ENCODE measurements around the gene POLR2J. TPM values are rescaled to one million over a fixed set of nuclear protein-coding genes. Genes with fewer than 3 reads are reported as not detected.

The POLR2J gene
- total and polyA plus RNA-seq, 10 of the 15 experiments (the other 5 are each of a cell fraction or from before 2014, with no cell fraction given), result 16.4 to 119 (median 77.4) TPM

DNA sequence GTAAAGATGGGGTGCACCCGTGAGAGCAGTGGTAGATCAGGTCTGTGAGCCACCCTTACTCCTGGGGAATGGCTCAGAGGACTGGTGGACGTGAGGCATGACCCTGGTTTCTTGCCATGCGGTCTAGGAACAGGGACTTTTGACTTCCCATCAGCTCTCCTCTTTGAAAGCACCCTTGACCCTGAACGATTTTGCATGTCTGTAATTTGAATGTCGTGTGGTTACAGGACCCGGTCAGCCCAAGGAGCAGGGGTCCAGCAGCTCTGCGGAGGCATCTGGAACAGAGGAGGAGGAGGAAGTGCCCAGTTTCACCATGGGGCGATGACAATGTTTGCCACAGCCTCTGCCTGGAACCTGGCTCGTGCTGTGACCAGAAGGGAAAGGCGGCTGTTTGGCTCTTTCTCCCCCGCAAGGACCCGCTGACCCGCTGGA is 53.9 kb downstream of the POLR2J start:
- Histone ChIP-seq H3K4me3 (peak overlapping the region; percentile 51; the same call in 1 of the 2 replicates), H4K20me1 (ENCODE audit: control insufficient read depth, insufficient read depth) (no peaks in the 10 kb centered on the region), H3K36me3 (ENCODE audit: control insufficient read depth in 2 of 2, insufficient read depth in 2 of 2, low read length in 1 of 2) (peaks cover 5 to 6% of the 10 kb centered on the region in 2 experiments), H3K9me3 (replicated peaks; ENCODE audit: control insufficient read depth, insufficient read depth, low read length) (no peaks in the 10 kb centered on the region), H3K4me1 (ENCODE audit: control insufficient read depth, insufficient read depth, low read length) (peaks cover 58% of the 10 kb centered on the region), H3K4me2 (ENCODE audit: control insufficient read depth, insufficient read depth) (peak overlapping the region; percentile 85), H3K9ac (ENCODE audit: control insufficient read depth, insufficient read depth, low read length) (peak overlapping the region; percentile 97), H3K79me2 (ENCODE audit: control insufficient read depth, insufficient read depth, low read length) (peaks cover 11% of the 10 kb centered on the region), H3K27me3 (replicated peaks in 1 of 2; ENCODE audit: control insufficient read depth in 2 of 2, insufficient read depth in 2 of 2, low read length in 1 of 2) (no peaks in the 10 kb centered on the region), H3K27ac (ENCODE audit: control insufficient read depth, insufficient read depth) (peak overlapping the region; percentile 99), H2AFZ (ENCODE audit: control insufficient read depth, low read depth, low read length) (peak overlapping the region; percentile 39; the same call in 1 of the 2 replicates)
- RAD21 ChIA-PET (ENCODE audit: unreplicated experiment), result interaction anchor here (0.7 to 6.0 kb wide), 8 partner anchors 9 to 135 kb away, joined by 3 to 115 read pairs (median 14); partner anchors contain the start of gene ALKBH4
- in situ Hi-C loops (cut with MboI), result no loop called here
- SMC1A ChIA-PET (ENCODE audit: uncharacterized antibody, unreplicated experiment), result interaction anchor here (0.7 to 6.7 kb wide), 9 partner anchors 8 to 134 kb away, joined by 3 to 89 read pairs (median 19); partner anchors contain the start of gene ORAI2
- BruUV-seq (replicated peaks), result no TSS peak
- intact Hi-C loops (cut with micrococcal nuclease; ENCODE audit: unreplicated experiment), result loop anchor here (1.0 to 2.0 kb wide), 3 partner anchors 16 to 21 kb away; no protein-coding TSS in a partner anchor
- no peak for DNase-seq (ENCODE audit: low read depth, low spot score)
- FAIRE-seq, result peak; percentile 86
- CTCF ChIA-PET, result interaction anchor here (0.6 to 5.3 kb wide), 11 partner anchors 9 to 43 kb away, joined by 3 to 32 read pairs (median 5); no protein-coding TSS in a partner anchor
- POLR2A ChIA-PET, result interaction anchor here (0.6 to 13.0 kb wide), 5 partner anchors 9 to 135 kb away, joined by 4 to 210 read pairs (median 34); partner anchors contain the start of gene ORAI2
- ATAC-seq, result peak; percentile 54
- WGBS (ENCODE audit: insufficient coverage, insufficient replicate concordance, low lambda C conversion rate, missing lambda C conversion rate), result under 1% methylated on average over 13 of the region's 13 CpGs
- TF ChIP-seq NRF1 (conservative IDR thresholded peaks at IDR 0.05; ENCODE audit: low read depth, low read length) (no peak), NR2C1 (IDR thresholded peaks at IDR 0.05) (peak; percentile 76), NR2F1 (conservative IDR thresholded peaks at IDR 0.05) (peak; percentile 98), FOXK2 (IDR thresholded peaks at IDR 0.05) (no peak), MXI1 (IDR thresholded peaks at IDR 0.05; ENCODE audit: low read depth, low read length) (0 out of 2 replicates have a peak, but pooled peaks have one; percentile 46), ZNF24 (IDR thresholded peaks at IDR 0.05) (no peak), MLLT1 (IDR thresholded peaks at IDR 0.05) (peak; percentile 63; the same call in 1 of the 2 replicates), TBL1XR1 (IDR thresholded peaks at IDR 0.05; ENCODE audit: low read depth, low read length) (peak; percentile 61; the same call in 1 of the 2 replicates), IKZF1 (conservative IDR thresholded peaks at IDR 0.05) (peak; percentile 82), ZNF687 (IDR thresholded peaks at IDR 0.05) (peak; percentile 96), YY1 (IDR thresholded peaks at IDR 0.05; ENCODE audit: low read depth, low read length) (0 out of 2 replicates have a peak, but pooled peaks have one; percentile 34), POLR2AphosphoS5 (IDR thresholded peaks at IDR 0.05; ENCODE audit: low read length) (peak; percentile 55; the same call in 1 of the 2 replicates), MTA2 (IDR thresholded peaks at IDR 0.05; ENCODE audit: low read depth) (peak; percentile 62; the same call in 1 of the 2 replicates), EP300 (IDR thresholded peaks at IDR 0.05; ENCODE audit: borderline replicate concordance in 1 of 2, control insufficient read depth in 1 of 2, low read depth in 2 of 2, low read length in 2 of 2) (peak; percentile 22 to 42; a peak in 3 of 4 replicates), SPI1 (IDR thresholded peaks at IDR 0.05; ENCODE audit: borderline replicate concordance, insufficient read depth, low read depth, low read length) (peak; percentile 79)
- TF ChIP-seq, protein P1, sequence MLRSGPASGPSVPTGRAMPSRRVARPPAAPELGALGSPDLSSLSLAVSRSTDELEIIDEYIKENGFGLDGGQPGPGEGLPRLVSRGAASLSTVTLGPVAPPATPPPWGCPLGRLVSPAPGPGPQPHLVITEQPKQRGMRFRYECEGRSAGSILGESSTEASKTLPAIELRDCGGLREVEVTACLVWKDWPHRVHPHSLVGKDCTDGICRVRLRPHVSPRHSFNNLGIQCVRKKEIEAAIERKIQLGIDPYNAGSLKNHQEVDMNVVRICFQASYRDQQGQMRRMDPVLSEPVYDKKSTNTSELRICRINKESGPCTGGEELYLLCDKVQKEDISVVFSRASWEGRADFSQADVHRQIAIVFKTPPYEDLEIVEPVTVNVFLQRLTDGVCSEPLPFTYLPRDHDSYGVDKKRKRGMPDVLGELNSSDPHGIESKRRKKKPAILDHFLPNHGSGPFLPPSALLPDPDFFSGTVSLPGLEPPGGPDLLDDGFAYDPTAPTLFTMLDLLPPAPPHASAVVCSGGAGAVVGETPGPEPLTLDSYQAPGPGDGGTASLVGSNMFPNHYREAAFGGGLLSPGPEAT (IDR thresholded peaks at IDR 0.05; ENCODE audit: low read depth), result peak; percentile 79
